Measurements from ENCODE around the gene CD36. TPM values are rescaled to one million over a fixed set of nuclear protein-coding genes. Genes with fewer than 3 reads are reported as not detected.

The CD36 gene
- 0.82 and 0.84 TPM in 2 replicates for total RNA-seq (2014; rRNA removed; shearing (Covaris generic))
- polyA plus RNA-seq (2014; cell fraction: nucleus; rRNA removed): 0.26 and 0.37 TPM in 2 replicates

GRCh38 chr7:80637911-80638765 is at the start of gene CD36:
Gene CD36 (plus strand): TSS chr7:80638642. CDS start chr7:80646741, 8,099 bp downstream.
- no peak for DNase-seq (ENCODE audit: extremely low read depth, low read depth)

- DNase-seq (ENCODE audit: extremely low read depth, low read depth): no peak
Measured at GRCh38 chr7:80589631-80590030, 48.8 kb upstream of the CD36 start.

GRCh38 chr7:80591654-80592053 is 46.8 kb upstream of the CD36 start:
- DNase-seq (ENCODE audit: extremely low read depth, low read depth): no peak

GRCh38 chr7:80593869-80594586 is 44.4 kb upstream of the CD36 start:
- DNase-seq (ENCODE audit: extremely low read depth, low read depth): no peak

GRCh38 chr7:80596933-80597517 is 41.4 kb upstream of the CD36 start:
- DNase-seq (ENCODE audit: extremely low read depth, low read depth): no peak

- DNase-seq (ENCODE audit: extremely low read depth, low read depth): no peak
Measured at GRCh38 chr7:80597875-80598274, 40.6 kb upstream of the CD36 start.

- DNase-seq (ENCODE audit: extremely low read depth, low read depth): no peak
Measured at GRCh38 chr7:80600046-80600445, 38.4 kb upstream of the CD36 start.

GRCh38 chr7:80601999-80602398 is 36.4 kb upstream of the CD36 start:
- DNase-seq (ENCODE audit: extremely low read depth, low read depth): no peak

- DNase-seq (ENCODE audit: extremely low read depth, low read depth): no peak
Measured at GRCh38 chr7:80603940-80604339, 34.5 kb upstream of the CD36 start.

DNA sequence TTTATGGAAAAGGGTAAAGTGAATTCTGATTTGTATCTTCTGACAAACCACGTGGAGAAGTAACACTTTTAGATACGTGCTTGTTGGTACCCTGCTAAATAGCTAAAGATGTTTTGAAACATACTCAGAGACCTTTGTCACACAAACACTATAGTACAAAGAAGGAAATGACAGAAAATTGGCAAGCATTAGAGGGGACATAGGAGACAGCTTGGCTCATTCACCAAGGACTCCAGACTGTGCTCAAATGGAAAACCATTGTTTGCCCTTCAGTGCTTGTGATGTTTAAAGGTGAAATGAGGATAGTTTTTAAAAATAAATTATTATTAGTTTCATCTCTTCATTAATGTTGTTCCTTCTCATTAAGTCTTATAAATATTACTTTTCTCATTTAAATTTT is 34.0 kb upstream of the CD36 start:
- DNase-seq (ENCODE audit: extremely low read depth, low read depth): no peak

GRCh38 chr7:80607136-80607535 is 31.3 kb upstream of the CD36 start:
- DNase-seq (ENCODE audit: extremely low read depth, low read depth): no peak

- no peak for DNase-seq (ENCODE audit: extremely low read depth, low read depth)
Measured at GRCh38 chr7:80608336-80608735, 30.1 kb upstream of the CD36 start.

- no peak for DNase-seq (ENCODE audit: extremely low read depth, low read depth)
Measured at GRCh38 chr7:80609751-80610150, 28.7 kb upstream of the CD36 start.

DNA sequence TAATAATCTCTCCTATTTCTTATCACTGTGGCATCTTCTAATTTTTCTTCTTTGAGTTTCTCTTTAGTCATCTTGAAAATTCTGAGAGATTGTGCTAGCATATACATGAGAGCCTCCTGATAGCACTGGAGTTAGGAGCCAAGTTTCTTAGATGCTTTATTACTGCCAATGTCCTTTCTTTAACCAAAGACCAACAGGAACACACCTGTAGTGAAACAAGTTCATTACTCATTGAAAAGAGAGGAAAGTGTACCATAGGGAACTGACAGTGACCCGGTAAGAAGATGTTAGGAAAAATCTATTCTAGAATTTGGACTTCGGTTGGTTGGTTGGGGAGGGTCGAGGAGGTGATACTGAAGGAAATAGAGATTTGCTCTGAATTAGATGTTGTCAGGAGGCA is 27.1 kb upstream of the CD36 start:
- no peak for DNase-seq (ENCODE audit: extremely low read depth, low read depth)

- no peak for DNase-seq (ENCODE audit: extremely low read depth, low read depth)
Measured at GRCh38 chr7:80611779-80612178, 26.7 kb upstream of the CD36 start.

DNA sequence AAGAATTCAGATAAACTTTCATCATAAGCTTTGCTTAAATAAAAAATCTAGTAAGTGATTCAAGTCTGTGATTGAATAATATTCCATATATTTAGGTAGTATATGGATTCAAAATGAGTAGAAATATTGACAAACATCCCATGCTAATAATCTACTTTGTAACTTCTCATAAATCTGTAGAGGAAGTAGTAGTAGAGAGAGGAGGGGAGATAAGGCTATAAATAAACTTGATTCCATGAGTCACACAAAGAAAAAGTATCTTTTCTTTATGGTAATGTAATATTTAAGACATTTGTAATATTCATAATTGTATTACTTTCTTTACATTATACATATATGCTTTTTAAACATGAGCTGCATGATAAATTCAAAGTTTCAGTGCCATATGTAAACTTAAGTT is 25.6 kb upstream of the CD36 start:
- DNase-seq (ENCODE audit: extremely low read depth, low read depth): no peak

DNA sequence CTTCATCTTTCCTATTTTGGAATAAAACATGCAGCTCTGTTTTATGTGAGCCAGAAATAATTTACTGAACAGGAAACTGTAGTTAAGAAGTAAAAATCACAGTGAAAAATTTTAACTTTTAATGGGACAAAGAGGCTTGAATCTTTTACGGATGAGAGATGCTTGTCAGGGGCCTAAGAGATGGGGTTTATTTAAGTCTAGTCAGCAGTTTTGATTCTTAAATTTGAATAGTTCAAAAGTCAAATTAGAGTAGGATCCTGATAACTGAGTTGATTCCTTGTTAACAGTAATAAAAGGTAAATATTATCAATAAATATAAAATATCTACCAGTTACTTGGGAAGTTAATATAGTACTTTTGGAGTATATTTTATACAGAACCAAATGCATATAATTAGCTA is 24.9 kb upstream of the CD36 start:
- DNase-seq (ENCODE audit: extremely low read depth, low read depth): no peak

DNA sequence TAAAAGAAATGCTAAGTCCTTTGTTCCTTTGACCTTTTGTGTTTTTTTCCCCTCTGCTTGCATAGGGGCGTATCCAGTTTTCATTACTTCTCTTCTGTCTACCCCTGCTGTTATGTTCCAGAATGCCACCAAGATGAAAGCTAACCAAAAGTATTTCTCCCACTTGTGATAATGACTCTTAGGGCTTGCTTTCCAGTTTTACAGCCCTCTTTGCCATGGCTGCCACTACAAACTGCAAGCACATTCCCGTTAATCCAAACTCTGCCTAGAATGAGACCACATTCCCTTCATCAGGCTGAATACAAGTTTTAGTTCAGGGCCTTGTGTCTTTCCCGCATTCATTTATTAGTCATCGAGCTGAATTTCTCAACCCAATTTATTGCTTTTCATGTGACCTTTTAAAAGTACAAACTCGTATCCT is 23.6 kb upstream of the CD36 start:
- no peak for DNase-seq (ENCODE audit: extremely low read depth, low read depth)

GRCh38 chr7:80618096-80618495 is 20.3 kb upstream of the CD36 start:
- no peak for DNase-seq (ENCODE audit: extremely low read depth, low read depth)

DNA sequence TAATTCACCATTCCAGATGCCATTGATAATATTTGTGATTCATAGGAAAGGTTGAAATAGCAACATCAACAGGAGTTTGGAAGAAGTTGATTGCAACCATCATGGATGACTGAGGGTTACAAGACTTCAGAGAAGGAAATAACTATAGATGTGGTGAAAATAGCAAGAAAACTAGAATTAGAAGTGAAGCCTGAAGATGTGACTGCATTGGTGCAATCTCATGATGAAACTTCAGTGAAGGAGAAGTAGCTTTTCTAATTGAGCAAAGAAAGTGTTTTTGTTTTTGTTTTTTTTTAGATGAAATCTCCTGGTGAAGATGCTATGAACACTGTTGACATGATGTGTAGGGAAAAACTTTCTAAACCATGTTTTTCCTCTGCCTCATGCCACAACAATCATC is 18.7 kb upstream of the CD36 start:
- DNase-seq (ENCODE audit: extremely low read depth, low read depth): no peak

DNA sequence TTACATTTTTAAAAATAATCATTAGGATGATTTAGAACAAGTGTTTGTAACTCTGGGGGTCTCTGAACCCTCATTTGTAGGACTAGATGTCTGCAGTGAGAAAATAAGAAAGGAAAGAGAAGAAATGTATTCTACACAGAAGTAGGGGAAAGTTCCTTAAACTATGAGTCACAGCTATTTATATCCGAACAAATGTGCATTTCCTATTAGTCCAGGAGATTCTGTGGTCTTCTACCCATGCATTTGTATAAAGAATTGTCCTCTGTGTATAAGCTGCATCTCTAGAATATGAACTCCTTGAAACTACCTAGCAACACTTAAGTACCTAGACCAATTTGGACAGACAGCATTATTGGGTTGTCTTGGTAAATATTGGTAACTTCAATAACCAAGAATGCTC is 15.9 kb upstream of the CD36 start:
- no peak for DNase-seq (ENCODE audit: extremely low read depth, low read depth)
